Measurements from ENCODE around the gene GOLGA6L25.
"Not testable (repeated sequence)": the region's sequence is repeated elsewhere in the genome, so short reads cannot be mapped to it uniquely, and the experiment has no call there.

The GOLGA6L25 gene

GRCh38 chr15:28553268-28553667 is at the start of gene GOLGA6L25:
Gene GOLGA6L25, plus strand, starts transcription at chr15:28553568. Its CDS starts 61 bp downstream, at chr15:28553629.
- intact Hi-C loops (cut with DNase I) = not testable (repeated sequence)

GRCh38 chr15:28508217-28508889 is 45.0 kb upstream of the GOLGA6L25 start:
- intact Hi-C loops (cut with DNase I); DNase-seq: not testable (repeated sequence)

More at GRCh38 chr15:28553268-28553667, at the start of gene GOLGA6L25:
- not testable (repeated sequence) for DNase-seq

DNA sequence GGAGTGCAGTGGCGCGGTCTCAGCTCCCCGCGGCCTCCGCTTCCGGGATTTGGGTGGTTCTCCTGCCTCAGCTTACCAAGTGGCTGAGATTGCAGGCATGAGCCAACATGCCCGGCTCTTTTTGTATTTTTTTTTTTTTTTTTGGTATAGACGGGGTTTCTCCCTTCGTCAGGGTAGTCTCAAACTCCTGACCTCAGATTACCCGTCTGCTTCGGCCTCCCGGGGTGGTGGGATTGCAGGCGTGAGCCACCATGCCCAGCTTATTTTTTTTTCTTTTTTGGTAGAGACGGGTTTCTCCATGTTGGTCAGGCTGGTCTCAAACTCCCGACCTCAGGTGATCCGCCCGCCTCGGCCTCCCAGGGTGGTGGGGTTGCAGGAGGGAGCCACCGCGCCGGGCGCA is 39.2 kb upstream of the GOLGA6L25 start:
- intact Hi-C loops (cut with DNase I) = not testable (repeated sequence)
- peak in 8 of 42 donors; percentile 5 to 33 (median 24) for DNase-seq

DNA sequence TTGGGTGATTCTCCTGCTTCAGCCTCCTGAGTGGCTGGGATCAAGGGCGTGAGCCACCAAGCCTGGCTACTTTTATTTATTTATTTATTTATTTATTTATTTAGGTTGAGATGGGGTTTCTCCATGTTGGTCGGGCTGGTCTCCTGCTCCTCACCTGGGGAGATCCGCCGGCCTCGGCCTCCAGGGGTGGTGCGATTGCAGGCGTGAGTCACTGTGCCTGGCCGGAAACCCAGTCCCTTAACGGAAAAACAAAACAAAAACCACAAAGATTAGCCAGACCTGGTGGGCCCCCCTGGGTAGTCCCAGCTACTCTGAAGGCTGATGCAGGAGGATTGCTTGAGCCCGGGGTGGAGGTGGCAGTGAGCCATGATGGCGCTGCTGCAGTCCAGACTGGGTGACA is 38.2 kb upstream of the GOLGA6L25 start:
- DNase-seq; intact Hi-C loops (cut with DNase I): not testable (repeated sequence)

DNA sequence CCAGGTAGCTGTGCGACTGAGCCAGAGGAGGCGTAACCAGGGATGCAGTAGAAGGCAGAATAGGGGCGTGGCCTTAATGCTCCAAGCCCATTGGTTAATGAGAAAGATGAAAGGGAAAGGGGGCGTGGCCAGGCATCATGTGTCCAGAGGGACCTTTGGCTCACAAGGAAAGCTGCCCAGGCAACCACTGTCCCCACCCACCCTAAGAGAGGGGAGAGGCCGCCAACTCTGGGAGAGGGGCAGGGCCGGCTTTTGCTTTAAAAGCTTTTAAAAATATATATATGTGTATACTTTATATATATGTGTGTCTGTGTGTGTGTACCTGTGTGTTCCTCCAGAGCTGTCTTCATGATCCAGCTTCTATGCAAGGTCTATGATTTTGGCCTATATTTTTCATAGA is 20.4 kb upstream of the GOLGA6L25 start, which contains the start of gene GOLGA8G:
Gene GOLGA8G, minus strand, starts transcription at position 18 of the 400 bp plus-strand sequence. CDS start 62 bp downstream, outside the sequence.
- intact Hi-C loops (cut with DNase I) = not testable (repeated sequence)

GRCh38 chr15:28573351-28573750 is 20.0 kb downstream of the GOLGA6L25 start:
- peak in 1 of 42 donors; percentile 23 for DNase-seq
- intact Hi-C loops (cut with DNase I) = not testable (repeated sequence)

More for the DNA sequence above, 20.4 kb upstream of the GOLGA6L25 start, which contains the start of gene GOLGA8G:
- DNase-seq = not testable (repeated sequence)

GRCh38 chr15:28588977-28589606 is 35.7 kb downstream of the GOLGA6L25 start:
- intact Hi-C loops (cut with DNase I) = not testable (repeated sequence)

DNA sequence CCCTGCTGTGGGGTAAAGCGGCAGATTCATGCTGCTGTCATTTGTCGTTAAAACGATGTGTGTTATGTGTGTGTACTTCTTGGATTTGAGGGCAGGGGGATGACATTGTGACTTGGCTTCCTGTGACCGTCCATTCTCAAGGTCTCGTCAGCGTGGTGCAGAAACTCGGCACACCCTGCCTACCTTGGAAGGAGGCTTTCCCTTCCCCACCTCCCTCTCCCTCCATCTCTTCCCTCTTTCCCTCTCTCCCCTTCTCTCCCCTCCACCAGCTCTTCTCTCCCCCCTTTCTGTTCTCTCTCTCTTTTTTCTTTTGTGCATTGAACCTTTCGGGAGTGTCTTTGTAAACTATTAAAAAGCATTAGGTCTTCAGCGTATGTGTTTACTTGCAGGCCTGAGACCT is 36.4 kb downstream of the GOLGA6L25 start:
- intact Hi-C loops (cut with DNase I); DNase-seq: not testable (repeated sequence)

More at GRCh38 chr15:28588977-28589606, 35.7 kb downstream of the GOLGA6L25 start:
- DNase-seq = not testable (repeated sequence)

DNA sequence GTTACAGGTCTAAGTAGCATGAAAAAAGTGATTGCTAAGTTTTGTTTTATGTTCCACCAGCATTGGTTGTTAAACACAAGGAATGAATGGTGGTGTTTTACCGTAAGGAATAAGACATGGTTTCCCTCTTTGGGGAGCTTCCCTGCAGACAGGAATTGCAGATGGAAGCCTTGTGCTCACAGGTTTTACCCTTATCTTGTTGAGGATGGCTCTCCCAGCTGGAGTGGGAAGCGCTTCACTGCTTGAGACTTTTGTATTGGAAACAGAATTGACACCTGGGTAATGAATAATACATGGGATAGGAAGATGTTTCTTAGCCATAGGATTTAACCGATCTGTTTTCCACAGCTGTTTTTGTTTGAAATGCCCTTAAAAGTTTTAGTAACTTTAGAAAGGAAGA is 39.0 kb downstream of the GOLGA6L25 start:
- intact Hi-C loops (cut with DNase I) = not testable (repeated sequence)

DNA sequence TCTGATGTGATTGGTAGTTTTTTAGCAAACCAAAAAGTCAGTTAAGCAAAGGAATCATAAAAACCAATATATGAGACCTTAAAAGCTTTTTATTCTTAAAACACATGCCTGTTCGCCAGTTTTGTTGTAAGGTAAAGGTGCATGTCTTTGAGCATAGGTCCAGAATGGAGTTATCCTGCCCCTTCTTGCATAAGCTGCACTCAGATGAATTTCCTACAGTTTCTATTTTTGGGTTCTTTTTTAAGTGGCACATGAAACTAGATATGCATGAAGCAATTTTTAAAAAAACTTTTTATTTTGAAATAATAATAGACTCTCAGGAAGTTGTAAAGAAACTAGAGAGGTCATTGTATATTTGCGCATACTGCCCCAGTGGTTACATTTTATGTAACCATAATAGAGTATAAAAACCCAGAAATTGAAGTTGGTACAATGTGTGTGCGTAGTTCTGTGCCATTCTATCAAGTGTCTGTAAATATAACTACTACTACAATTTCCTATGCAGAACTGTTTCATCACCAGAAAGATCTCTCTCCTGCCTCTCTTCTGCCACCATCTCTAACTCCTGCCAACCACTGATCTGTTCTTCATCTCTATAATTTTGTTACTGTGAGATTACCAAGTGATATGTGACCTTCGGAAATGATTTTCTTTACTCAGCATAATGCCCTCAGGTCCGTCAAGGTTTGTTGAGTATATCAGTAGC is 40.2 kb downstream of the GOLGA6L25 start:
- DNase-seq; intact Hi-C loops (cut with DNase I): not testable (repeated sequence)

More for the DNA sequence above, 39.0 kb downstream of the GOLGA6L25 start:
- DNase-seq = not testable (repeated sequence)

DNA sequence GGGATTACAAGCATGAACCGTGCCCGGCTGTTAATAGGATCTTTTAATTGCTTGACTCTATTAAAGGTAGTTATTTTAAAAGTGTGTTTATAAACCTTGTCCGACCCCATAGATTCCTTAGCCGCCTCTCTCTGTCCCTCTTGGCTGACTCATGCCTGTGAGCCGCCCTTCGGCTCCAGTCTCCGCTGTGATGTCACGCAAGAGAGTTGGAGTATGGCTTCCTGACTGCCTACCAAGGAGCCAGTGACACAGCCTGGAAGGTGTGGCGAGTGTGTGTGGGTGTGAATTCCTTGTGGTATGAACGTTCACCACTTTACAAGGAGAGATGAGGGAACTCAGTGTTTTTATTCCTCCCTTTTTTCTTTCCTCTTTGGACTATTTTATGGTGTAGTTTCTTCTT is 44.1 kb downstream of the GOLGA6L25 start:
- intact Hi-C loops (cut with DNase I) = not testable (repeated sequence)

DNA sequence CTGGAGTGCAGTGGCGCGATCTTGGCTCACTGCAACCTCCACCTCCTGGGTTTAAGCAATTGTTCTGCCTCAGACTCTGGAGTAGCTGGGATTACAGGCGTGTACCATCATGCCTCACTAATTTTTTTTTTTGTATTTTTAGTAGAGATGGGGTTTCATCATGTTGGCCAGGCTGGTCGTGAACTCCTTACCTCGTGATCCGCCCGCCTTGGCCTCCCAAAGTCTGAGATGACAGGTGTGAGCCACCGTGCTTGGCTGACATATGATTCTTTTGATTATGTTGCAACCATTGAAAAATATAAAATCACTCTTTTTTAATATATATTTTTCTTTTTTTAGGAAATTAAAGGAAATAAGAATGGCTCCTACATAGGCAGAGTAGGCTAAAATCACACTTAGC is 44.8 kb downstream of the GOLGA6L25 start:
- DNase-seq = peak in 1 of 42 donors; percentile 30
- intact Hi-C loops (cut with DNase I) = not testable (repeated sequence)

More for the DNA sequence above, 44.1 kb downstream of the GOLGA6L25 start:
- DNase-seq = not testable (repeated sequence)

GRCh38 chr15:28602152-28602551 is 48.8 kb downstream of the GOLGA6L25 start:
- DNase-seq; intact Hi-C loops (cut with DNase I): not testable (repeated sequence)
